BLaER1 treated with 17β-estradiol and CSF1 and Interleukin-3, amounts not matched to agents 10 nM and 100 nM (cell line): ENCODE data around the gene MGRN1.

ENCODE experiments used
- H3K27ac ChIP-seq, 11 experiments: shearing (Covaris generic); formaldehyde crosslinking; 2 replicates each; pipeline ENCODE4 v1.8.1; 2022
- H3K27me3 ChIP-seq, 11 experiments: shearing (Covaris generic); formaldehyde crosslinking; 2 replicates each; pipeline ENCODE4 v1.8.1; 2022
- H3K36me3 ChIP-seq, 11 experiments: shearing (Covaris generic); formaldehyde crosslinking; 2 replicates each; pipeline ENCODE4 v1.8.1; 2022
- H3K4me1 ChIP-seq, 10 experiments: shearing (Covaris generic); formaldehyde crosslinking; 2 replicates each; pipeline ENCODE4 v1.8.1; 2022
- H3K4me2 ChIP-seq, 11 experiments: shearing (Covaris generic); formaldehyde crosslinking; 2 replicates each; pipeline ENCODE4 v1.8.1; 2022
- H3K4me3 ChIP-seq, 10 experiments: shearing (Covaris generic); formaldehyde crosslinking; 2 replicates each; pipeline ENCODE4 v1.8.1; 2022
- H3K9ac ChIP-seq, 11 experiments: shearing (Covaris generic); formaldehyde crosslinking; 2 replicates each; pipeline ENCODE4 v1.8.1; 2022
- H3K9me3 ChIP-seq, 11 experiments: shearing (Covaris generic); formaldehyde crosslinking; replicated peaks in 1 of 11; 2 replicates each; pipeline ENCODE4 v1.8.1; 2022
- H4K20me1 ChIP-seq, 11 experiments: shearing (Covaris generic); formaldehyde crosslinking; 2 replicates each; pipeline ENCODE4 v1.8.1; 2022
- Cebpa-rat ChIP-seq, 11 experiments: shearing (Covaris generic); IDR thresholded peaks; 2 replicates each; pipeline ENCODE4 v1.8.1; 2022

The MGRN1 gene

DNA sequence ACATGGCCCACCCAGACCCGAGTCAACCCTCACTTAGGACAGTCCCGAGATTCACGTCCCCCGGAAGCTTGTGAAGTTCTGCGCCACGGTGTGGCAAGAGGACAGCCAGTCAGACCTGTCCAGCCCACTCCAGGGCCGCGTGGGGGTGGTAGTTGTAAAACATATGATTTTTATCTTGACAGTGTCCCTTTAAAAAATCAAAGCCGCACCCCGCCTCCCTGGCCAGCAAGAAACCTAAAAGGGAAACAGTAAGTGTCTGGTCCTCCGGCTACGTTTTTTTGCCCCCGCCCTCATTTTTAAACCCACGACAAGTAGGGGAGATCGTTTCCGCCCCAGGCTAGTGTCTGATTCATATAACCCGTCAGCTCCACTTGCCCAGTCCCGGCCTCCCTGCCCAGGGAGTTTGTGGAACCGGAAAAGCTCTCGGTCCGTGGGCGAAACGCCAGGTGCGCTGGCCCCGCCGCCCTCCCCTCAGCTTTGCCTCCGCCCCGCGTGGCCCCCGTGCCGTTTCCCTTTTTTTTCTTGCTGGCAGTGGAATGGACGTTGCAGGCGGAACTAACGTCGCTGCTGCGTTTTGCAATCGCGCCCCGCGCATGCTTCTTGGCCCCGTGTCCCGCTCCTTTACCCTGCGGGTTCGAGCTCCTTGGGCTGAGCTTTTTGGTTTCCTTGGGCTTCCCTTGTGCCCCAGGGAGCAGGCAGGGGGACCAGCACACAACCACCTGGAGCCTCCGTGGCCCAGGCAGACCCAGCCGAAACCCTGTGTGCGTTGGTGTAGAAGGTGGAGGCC is 55.4 kb downstream of the MGRN1 start:
- Histone ChIP-seq H3K4me1 (peaks cover 10 to 63% (median 40%) of the 10 kb centered on the region in 10 experiments), H3K27me3 (no peaks in the 10 kb centered on the region), H3K9me3 (no peaks in the 10 kb centered on the region), H3K9ac (no peak overlapping the region), H3K4me2 (no peak overlapping the region), H3K36me3 (peaks cover 74 to 100% (median 93%) of the 10 kb centered on the region in 11 experiments), H4K20me1 (peaks cover 16 to 98% (median 59%) of the 10 kb centered on the region in 11 experiments; a peak in 20 of 22 replicates), H3K27ac (no peak overlapping the region), H3K4me3 (no peak overlapping the region)
- TF ChIP-seq Cebpa-rat (IDR thresholded peaks at IDR 0.05): no peak

DNA sequence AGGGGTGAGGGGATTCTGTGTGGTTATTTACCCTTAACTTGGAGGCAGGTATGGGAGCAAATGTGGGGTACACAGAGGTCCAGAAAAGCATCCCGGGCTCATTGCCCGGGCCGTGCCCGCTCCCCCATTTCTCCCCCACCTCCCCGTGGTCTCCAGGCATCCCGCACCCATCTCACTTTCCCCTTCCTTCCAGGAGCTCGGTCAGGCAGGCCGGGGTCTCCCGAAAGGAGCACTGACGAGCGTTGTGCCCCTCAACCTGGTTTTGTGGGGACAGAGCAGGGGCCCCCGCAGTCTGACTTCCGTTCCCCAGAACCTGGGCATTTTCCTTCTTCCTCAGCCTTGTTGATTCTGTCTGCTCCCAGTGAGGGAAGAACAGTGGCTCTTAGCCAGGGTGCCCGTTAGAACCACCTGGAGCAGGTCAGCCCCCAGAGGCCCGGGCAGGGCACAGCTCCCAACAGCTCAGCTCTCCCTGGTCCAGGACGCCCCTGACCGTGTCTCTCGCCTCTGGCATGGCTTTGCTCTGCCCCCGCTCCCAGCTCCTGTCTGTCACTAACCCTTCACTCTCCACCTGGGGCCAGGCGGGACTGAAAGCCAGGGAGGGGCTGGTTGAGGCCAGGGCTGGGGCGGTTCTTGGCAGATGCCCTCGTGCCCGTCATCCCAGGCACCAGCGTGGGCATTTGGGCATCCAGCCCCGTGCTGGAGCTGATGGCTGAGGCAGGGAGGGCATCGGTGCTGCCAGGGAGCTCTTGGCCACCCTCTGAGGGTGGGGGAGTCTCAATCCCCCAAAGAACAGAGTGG is 56.2 kb downstream of the MGRN1 start:
- Histone ChIP-seq H3K4me2 (no peak overlapping the region), H3K27me3 (no peaks in the 10 kb centered on the region), H3K9ac (peak overlapping the region in 1 of 11 experiments; percentile 37; a peak in 2 of 22 replicates), H3K4me3 (no peak overlapping the region), H3K9me3 (no peaks in the 10 kb centered on the region), H4K20me1 (peaks cover 14 to 100% (median 58%) of the 10 kb centered on the region in 11 experiments; a peak in 20 of 22 replicates), H3K4me1 (peaks cover 2 to 62% (median 39%) of the 10 kb centered on the region in 10 experiments), H3K36me3 (peaks cover 78 to 100% (median 93%) of the 10 kb centered on the region in 11 experiments), H3K27ac (peak overlapping the region in 1 of 11 experiments; percentile 5; a peak in 1 of 22 replicates)
- TF ChIP-seq Cebpa-rat (IDR thresholded peaks at IDR 0.05): no peak

DNA sequence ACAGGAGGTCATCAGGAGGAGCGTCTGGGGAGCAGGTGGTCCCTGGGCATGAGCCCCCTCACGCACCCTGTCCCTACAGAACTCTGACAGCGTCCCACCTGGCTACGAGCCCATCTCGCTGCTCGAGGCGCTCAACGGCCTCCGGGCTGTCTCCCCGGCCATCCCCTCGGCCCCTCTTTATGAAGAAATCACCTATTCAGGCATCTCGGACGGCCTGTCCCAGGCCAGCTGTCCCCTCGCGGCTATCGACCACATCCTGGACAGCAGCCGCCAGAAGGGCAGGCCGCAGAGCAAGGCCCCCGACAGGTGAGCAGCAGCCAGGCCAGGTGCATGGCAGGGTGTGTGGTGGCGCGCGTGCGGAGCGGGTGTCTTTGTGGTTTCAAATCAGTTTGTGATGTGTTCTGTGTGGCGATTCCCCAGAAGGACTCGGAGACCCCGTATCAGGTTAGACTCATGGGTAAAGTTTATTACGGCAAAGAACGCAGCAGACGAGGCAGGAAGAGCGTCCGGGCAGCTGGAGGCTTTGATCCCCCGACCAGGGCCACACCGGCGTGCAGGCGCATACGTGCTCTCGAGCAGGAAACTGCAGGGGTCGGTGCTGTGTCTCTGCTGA is 57.0 kb downstream of the MGRN1 start:
- peak overlapping the region in 3 of 11 experiments; percentile 4 to 23 (median 9); a peak in 1 of 22 replicates for H3K27ac ChIP-seq
- H3K9me3 ChIP-seq: no peaks in the 10 kb centered on the region
- no peak for TF ChIP-seq Cebpa-rat (IDR thresholded peaks at IDR 0.05)
- H4K20me1 ChIP-seq: peaks cover 9 to 100% (median 58%) of the 10 kb centered on the region in 11 experiments; a peak in 19 of 22 replicates
- H3K4me2 ChIP-seq: no peak overlapping the region
- peaks cover 81 to 100% (median 93%) of the 10 kb centered on the region in 11 experiments for H3K36me3 ChIP-seq
- H3K4me1 ChIP-seq: peaks cover 0 to 61% (median 36%) of the 10 kb centered on the region in 10 experiments; a peak in 18 of 20 replicates
- no peaks in the 10 kb centered on the region for H3K27me3 ChIP-seq
- H3K9ac ChIP-seq: no peak overlapping the region
- H3K4me3 ChIP-seq: no peak overlapping the region

DNA sequence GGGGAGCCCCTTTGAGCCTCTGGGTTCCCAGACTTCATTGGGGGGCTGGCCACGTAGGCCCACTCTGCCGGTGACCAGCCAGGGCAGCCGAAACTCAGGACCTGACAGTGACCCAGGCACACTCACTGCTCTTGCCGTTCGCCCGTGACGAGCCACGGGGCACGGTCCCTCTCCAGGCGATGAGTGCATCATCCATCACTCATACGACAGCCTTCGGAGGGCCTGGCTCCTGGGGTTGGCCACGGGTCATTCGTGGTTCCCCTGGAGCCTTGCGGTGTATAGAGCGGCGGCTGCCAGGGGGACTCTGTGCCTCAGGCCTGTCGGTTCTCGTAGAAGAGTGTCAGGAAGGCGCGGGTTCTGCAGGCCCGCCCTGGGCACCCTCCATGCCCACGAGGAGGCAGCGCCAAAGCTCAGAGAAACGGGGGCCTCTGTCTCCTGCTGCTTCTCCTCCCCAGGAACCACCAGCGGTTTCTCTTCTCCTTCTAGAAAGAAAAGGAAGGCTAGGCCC is 57.5 kb downstream of the MGRN1 start:
- Histone ChIP-seq H3K27me3 (no peaks in the 10 kb centered on the region), H3K27ac (peak overlapping the region in 5 of 11 experiments; percentile 9 to 36 (median 23); a peak in 3 of 22 replicates), H3K9ac (no peak overlapping the region), H3K4me2 (peak overlapping the region in 2 of 11 experiments; percentile 9 to 14; a peak in 1 of 22 replicates), H3K9me3 (no peaks in the 10 kb centered on the region), H3K4me3 (no peak overlapping the region), H4K20me1 (peaks cover 5 to 100% (median 58%) of the 10 kb centered on the region in 11 experiments; a peak in 17 of 22 replicates), H3K36me3 (peaks cover 81 to 100% (median 93%) of the 10 kb centered on the region in 11 experiments), H3K4me1 (peaks cover 0 to 61% (median 39%) of the 10 kb centered on the region in 10 experiments; a peak in 18 of 20 replicates)
- no peak for TF ChIP-seq Cebpa-rat (IDR thresholded peaks at IDR 0.05)

DNA sequence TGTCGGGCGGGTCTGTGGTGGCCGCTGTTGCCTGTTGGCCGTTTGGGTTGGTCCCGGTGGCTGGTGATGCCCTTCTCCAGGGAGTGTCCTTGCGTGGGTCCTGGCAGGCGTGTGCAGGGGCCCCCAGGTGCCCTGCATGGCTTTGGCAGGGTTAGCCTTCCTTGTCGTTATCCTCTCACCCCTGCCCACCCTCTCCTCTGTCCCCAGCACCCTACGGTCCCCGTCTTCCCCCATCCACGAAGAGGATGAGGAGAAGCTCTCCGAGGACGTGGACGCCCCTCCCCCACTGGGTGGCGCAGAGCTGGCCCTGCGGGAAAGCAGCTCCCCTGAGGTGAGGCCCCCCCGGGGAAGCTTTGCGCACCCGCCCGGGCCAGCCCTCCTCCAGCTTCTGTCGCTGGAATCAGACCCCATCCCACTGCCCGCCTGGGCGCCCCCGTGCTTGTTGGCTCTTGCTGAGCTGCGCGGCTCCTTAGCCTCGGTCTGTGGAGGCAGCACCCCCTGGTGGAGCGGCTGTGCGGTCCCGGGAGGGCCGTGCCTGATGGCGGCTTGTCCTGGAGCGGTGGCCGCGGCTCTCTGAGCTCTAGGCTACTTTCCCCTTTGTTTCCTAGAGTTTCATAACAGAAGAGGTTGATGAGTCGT is 58.1 kb downstream of the MGRN1 start:
- no peak overlapping the region for H3K4me3 ChIP-seq

DNA sequence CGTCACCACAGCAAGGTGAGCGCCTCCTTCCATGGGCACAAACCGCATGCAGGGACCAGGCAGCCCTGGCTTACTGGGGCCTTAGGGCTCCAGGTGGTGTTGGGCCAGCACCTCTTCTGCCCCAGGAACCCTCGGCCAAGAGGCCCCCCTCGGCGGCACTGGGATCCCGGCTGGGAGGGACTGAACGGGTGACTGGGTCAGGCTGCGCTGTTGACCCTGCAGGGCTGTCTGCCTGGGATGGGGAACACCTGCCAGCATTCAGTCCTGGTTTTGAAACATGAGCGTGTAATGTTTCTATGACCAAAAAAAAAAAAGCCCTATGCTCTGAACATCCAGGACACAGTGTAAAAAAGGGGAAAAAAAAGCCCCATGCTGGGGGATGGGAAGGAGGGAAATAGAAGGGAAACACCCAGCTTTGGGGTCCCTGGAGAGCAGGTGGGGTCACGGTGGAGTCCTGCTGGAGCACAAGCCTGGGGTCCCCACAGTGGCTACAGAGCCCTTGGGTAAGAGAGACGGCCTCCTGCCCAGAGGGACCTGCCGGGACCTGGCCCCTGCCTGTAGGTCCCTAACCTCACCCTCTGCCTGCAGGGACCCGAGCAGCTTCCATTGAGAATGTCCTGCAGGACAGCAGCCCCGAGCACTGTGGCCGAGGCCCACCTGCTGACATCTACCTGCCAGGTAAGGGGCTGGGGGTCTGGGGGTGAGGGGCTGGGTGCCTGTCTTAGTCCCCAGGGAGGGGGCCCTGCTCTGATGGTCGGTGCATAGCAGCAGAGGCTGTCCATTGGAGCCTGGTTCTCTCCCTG is 58.8 kb downstream of the MGRN1 start:
- H3K4me1 ChIP-seq: peaks cover 12 to 63% (median 42%) of the 10 kb centered on the region in 10 experiments
- H3K9ac ChIP-seq: peak overlapping the region in 1 of 11 experiments; percentile 30; a peak in 1 of 22 replicates
- H4K20me1 ChIP-seq: peaks cover 0 to 100% (median 62%) of the 10 kb centered on the region in 11 experiments; a peak in 16 of 22 replicates
- H3K4me3 ChIP-seq: no peak overlapping the region
- H3K36me3 ChIP-seq: peaks cover 73 to 100% (median 91%) of the 10 kb centered on the region in 11 experiments
- no peaks in the 10 kb centered on the region for H3K27me3 ChIP-seq
- no peaks in the 10 kb centered on the region for H3K9me3 ChIP-seq
- no peak for TF ChIP-seq Cebpa-rat (IDR thresholded peaks at IDR 0.05)
- peak overlapping the region in 4 of 11 experiments; percentile 4 to 36 (median 23); a peak in 4 of 22 replicates for H3K27ac ChIP-seq
- no peak overlapping the region for H3K4me2 ChIP-seq

More for the DNA sequence above, 58.1 kb downstream of the MGRN1 start:
- Histone ChIP-seq H3K4me2 (peak overlapping the region in 2 of 11 experiments; percentile 9 to 14; a peak in 2 of 22 replicates), H3K9me3 (no peaks in the 10 kb centered on the region), H4K20me1 (peaks cover 4 to 100% (median 58%) of the 10 kb centered on the region in 11 experiments; a peak in 16 of 22 replicates), H3K4me1 (peaks cover 4 to 62% (median 41%) of the 10 kb centered on the region in 10 experiments), H3K27ac (peak overlapping the region in 7 of 11 experiments; percentile 4 to 36 (median 23); a peak in 2 of 22 replicates), H3K9ac (no peak overlapping the region; a peak in 1 of 22 replicates), H3K36me3 (peaks cover 77 to 100% (median 91%) of the 10 kb centered on the region in 11 experiments), H3K27me3 (no peaks in the 10 kb centered on the region)
- TF ChIP-seq Cebpa-rat (IDR thresholded peaks at IDR 0.05): no peak

DNA sequence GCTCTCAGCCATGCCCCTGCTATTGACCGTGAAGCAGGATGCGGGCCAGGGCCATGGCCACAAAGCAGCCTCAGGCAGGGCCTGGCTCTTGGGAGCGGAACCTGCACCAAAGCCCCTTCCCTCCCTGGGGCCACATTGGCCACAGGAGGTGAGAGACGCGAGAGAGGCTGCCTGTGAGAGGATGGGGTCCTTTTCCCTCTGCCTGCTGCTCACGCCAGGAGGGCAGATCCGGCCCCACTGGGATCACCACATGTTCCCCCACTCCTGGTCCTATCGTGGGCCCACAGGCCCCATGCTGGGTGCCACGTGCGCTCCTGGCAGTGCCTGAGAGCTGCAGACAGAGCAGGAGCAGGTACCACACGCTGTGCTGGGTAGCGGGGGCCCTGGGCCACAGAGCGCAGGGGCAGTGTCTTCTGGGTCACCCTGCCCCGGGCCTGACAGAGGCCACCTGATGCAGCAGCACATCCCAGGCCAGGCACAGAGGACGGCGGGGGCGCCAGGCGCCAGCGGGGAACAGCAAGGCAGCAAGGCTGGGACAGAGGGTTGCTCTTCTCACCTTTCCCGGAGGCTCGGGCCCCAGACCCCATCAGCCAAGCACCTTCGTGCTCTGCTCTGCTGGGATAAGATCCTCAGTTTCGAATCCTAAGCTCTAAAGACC is 59.6 kb downstream of the MGRN1 start:
- TF ChIP-seq Cebpa-rat (IDR thresholded peaks at IDR 0.05): no peak

More for the DNA sequence above, 59.6 kb downstream of the MGRN1 start:
- Histone ChIP-seq H3K4me2 (no peak overlapping the region; a peak in 2 of 22 replicates), H3K9ac (peak overlapping the region in 4 of 11 experiments; percentile 12 to 30 (median 22); a peak in 4 of 22 replicates), H3K4me3 (no peak overlapping the region), H3K27me3 (no peaks in the 10 kb centered on the region), H3K4me1 (peaks cover 19 to 70% (median 48%) of the 10 kb centered on the region in 10 experiments), H4K20me1 (peaks cover 1 to 100% (median 63%) of the 10 kb centered on the region in 11 experiments; a peak in 18 of 22 replicates), H3K36me3 (peaks cover 73 to 100% (median 87%) of the 10 kb centered on the region in 11 experiments), H3K27ac (peak overlapping the region in 5 of 11 experiments; percentile 2 to 91 (median 25); a peak in 5 of 22 replicates), H3K9me3 (no peaks in the 10 kb centered on the region)
